ENCODE results near the gene GAS6.

Gene GAS6

DNA sequence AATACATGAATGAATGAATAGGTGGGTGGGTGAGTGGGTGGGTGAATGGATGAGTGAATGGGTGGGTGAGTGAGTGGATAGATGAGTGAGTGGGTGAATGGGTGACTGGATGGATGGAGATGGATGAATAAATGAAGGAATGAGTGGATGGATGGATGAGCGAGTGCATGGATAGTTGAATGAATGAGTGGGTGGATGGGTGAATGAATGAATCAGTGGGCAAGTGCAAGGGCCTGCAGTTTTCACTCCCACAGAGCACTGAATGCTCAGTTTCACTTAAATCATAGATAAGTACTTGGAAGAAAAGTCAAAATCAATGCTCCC, 12.4 kb downstream of the GAS6 start:
- Histone ChIP-seq H3K4me3 (ENCODE audit: low read depth, low read length) (no peak overlapping the region), H3K27ac (ENCODE audit: extremely low read depth, low read depth, low read length) (no peak overlapping the region), H3K36me3 (ENCODE audit: control insufficient read depth in 2 of 2, insufficient read depth in 1 of 2, low read length in 2 of 2) (no peaks in the 10 kb centered on the region), H3K4me1 (ENCODE audit: control insufficient read depth, insufficient read depth, low read length) (no peaks in the 10 kb centered on the region), H3K9me3 (ENCODE audit: control insufficient read depth, insufficient read depth, low read depth, low read length) (no peaks in the 10 kb centered on the region)
- POLR2A ChIA-PET, result no interaction called here
- CTCF ChIA-PET, result no interaction called here
- TF ChIP-seq PRDM1 (tag by site-specific recombination; IDR thresholded peaks at IDR 0.05), result peak; percentile 85
- TF ChIP-seq ZFHX2 (tag by site-specific recombination; conservative IDR thresholded peaks at IDR 0.05), result peak; percentile 84
- peak; percentile 73 for TF ChIP-seq EGR2 (tag by site-specific recombination; IDR thresholded peaks at IDR 0.05; ENCODE audit: low read depth)
- no peak for TF ChIP-seq ZBTB26 (tag by site-specific recombination; optimal IDR thresholded peaks at IDR 0.05)

- H3K27ac ChIP-seq (ENCODE audit: extremely low read depth, low read depth, low read length), result no peak overlapping the region
- CTCF ChIA-PET, result no interaction called here
- POLR2A ChIA-PET, result no interaction called here
- TF ChIP-seq ZNF354C (tag by site-specific recombination; IDR thresholded peaks at IDR 0.05; ENCODE audit: borderline replicate concordance, low read depth) (no peak), ZNF16 (tag by site-specific recombination; IDR thresholded peaks at IDR 0.05; ENCODE audit: low read depth) (no peak), ZNF366 (tag by site-specific recombination; conservative IDR thresholded peaks at IDR 0.05) (peak; percentile 97), ZNF341 (tag by site-specific recombination; IDR thresholded peaks at IDR 0.05; ENCODE audit: low read depth) (no peak), ZBTB17 (tag by site-specific recombination; IDR thresholded peaks at IDR 0.05) (peak; percentile 90), BCL11A (tag by site-specific recombination; IDR thresholded peaks at IDR 0.05; ENCODE audit: low read depth) (no peak), ZNF324 (tag by site-specific recombination; IDR thresholded peaks at IDR 0.05) (no peak), ZNF792 (tag by site-specific recombination; IDR thresholded peaks at IDR 0.05) (no peak), HIC1 (tag by site-specific recombination; IDR thresholded peaks at IDR 0.05) (no peak), ZIC2 (tag by site-specific recombination; IDR thresholded peaks at IDR 0.05) (no peak), ZNF514 (tag by site-specific recombination; IDR thresholded peaks at IDR 0.05) (no peak), TCF7L2 (IDR thresholded peaks at IDR 0.05; ENCODE audit: borderline replicate concordance, low read depth, low read length) (no peak), ZNF521 (tag by site-specific recombination; IDR thresholded peaks at IDR 0.05) (no peak), KLF7 (tag by site-specific recombination; IDR thresholded peaks at IDR 0.05; ENCODE audit: borderline replicate concordance) (no peak; the same call in 1 of the 2 replicates), ZNF830 (tag by site-specific recombination; IDR thresholded peaks at IDR 0.05; ENCODE audit: low read depth) (no peak)
- TF ChIP-seq, protein P1, sequence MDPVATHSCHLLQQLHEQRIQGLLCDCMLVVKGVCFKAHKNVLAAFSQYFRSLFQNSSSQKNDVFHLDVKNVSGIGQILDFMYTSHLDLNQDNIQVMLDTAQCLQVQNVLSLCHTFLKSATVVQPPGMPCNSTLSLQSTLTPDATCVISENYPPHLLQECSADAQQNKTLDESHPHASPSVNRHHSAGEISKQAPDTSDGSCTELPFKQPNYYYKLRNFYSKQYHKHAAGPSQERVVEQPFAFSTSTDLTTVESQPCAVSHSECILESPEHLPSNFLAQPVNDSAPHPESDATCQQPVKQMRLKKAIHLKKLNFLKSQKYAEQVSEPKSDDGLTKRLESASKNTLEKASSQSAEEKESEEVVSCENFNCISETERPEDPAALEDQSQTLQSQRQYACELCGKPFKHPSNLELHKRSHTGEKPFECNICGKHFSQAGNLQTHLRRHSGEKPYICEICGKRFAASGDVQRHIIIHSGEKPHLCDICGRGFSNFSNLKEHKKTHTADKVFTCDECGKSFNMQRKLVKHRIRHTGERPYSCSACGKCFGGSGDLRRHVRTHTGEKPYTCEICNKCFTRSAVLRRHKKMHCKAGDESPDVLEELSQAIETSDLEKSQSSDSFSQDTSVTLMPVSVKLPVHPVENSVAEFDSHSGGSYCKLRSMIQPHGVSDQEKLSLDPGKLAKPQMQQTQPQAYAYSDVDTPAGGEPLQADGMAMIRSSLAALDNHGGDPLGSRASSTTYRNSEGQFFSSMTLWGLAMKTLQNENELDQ (tag by site-specific recombination; IDR thresholded peaks at IDR 0.05; ENCODE audit: low read depth), result no peak
- TF ChIP-seq, protein P2, sequence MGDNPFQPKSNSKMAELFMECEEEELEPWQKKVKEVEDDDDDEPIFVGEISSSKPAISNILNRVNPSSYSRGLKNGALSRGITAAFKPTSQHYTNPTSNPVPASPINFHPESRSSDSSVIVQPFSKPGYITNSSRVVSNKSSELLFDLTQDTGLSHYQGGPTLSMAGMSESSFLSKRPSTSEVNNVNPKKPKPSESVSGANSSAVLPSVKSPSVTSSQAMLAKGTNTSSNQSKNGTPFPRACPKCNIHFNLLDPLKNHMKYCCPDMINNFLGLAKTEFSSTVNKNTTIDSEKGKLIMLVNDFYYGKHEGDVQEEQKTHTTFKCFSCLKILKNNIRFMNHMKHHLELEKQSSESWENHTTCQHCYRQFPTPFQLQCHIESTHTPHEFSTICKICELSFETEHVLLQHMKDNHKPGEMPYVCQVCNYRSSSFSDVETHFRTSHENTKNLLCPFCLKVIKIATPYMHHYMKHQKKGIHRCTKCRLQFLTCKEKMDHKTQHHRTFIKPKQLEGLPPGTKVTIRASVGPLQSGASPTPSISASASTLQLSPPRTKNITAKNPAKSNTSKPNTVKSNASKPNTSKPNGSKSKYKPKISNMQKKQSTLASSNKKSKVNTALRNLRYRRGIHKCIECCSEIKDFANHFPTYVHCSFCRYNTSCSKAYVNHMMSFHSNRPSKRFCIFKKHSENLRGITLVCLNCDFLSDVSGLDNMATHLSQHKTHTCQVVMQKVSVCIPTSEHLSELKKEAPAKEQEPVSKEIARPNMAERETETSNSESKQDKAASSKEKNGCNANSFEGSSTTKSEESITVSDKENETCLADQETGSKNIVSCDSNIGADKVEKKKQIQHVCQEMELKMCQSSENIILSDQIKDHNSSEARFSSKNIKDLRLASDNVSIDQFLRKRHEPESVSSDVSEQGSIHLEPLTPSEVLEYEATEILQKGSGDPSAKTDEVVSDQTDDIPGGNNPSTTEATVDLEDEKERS (tag by site-specific recombination; IDR thresholded peaks at IDR 0.05), result no peak
- TF ChIP-seq, protein P3, sequence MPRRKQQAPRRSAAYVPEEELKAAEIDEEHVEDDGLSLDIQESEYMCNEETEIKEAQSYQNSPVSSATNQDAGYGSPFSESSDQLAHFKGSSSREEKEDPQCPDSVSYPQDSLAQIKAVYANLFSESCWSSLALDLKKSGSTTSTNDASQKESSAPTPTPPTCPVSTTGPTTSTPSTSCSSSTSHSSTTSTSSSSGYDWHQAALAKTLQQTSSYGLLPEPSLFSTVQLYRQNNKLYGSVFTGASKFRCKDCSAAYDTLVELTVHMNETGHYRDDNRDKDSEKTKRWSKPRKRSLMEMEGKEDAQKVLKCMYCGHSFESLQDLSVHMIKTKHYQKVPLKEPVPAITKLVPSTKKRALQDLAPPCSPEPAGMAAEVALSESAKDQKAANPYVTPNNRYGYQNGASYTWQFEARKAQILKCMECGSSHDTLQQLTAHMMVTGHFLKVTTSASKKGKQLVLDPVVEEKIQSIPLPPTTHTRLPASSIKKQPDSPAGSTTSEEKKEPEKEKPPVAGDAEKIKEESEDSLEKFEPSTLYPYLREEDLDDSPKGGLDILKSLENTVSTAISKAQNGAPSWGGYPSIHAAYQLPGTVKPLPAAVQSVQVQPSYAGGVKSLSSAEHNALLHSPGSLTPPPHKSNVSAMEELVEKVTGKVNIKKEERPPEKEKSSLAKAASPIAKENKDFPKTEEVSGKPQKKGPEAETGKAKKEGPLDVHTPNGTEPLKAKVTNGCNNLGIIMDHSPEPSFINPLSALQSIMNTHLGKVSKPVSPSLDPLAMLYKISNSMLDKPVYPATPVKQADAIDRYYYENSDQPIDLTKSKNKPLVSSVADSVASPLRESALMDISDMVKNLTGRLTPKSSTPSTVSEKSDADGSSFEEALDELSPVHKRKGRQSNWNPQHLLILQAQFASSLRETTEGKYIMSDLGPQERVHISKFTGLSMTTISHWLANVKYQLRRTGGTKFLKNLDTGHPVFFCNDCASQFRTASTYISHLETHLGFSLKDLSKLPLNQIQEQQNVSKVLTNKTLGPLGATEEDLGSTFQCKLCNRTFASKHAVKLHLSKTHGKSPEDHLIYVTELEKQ (tag by site-specific recombination; IDR thresholded peaks at IDR 0.05; ENCODE audit: borderline replicate concordance), result no peak
Measured at GRCh38 chr13:113850722-113851479, 13.0 kb downstream of the GAS6 start.

More at GRCh38 chr13:113850722-113851479, 13.0 kb downstream of the GAS6 start:
- H3K9me3 ChIP-seq (ENCODE audit: control insufficient read depth, insufficient read depth, low read depth, low read length), result no peaks in the 10 kb centered on the region
- H3K36me3 ChIP-seq (ENCODE audit: control insufficient read depth in 2 of 2, insufficient read depth in 1 of 2, low read length in 2 of 2), result peaks cover 0 to 2% of the 10 kb centered on the region in 2 experiments; a peak in 1 of 3 replicates
- no peaks in the 10 kb centered on the region for H3K4me1 ChIP-seq (ENCODE audit: control insufficient read depth, insufficient read depth, low read length)
- no peak overlapping the region for H3K4me3 ChIP-seq (ENCODE audit: low read depth, low read length)

Data from HEK293 (cell line).